MM.1S (cell line): ENCODE results near the gene TSC22D3.

Source experiments
- DNase-seq: peaks from one replicate; pipeline ENCODE4 v3.0.0-alpha.2; 2015
- H2AFZ ChIP-seq: fragments of 300-600 bp; sonication (generic); 2 replicates; pipeline ENCODE4 v1.6.0; 2016; ENCODE audit warnings: antibody characterized with exemption, low read length
- H3F3A ChIP-seq: fragments of 300-600 bp; sonication (generic); 2 replicates; pipeline ENCODE4 v1.6.1; 2016; ENCODE audit warnings: mild to moderate bottlenecking, antibody characterized with exemption, low read length, moderate library complexity, mixed read lengths; ENCODE audit not compliant: insufficient read depth
- H3K27ac ChIP-seq: fragments of 300-600 bp; sonication (generic); 2 replicates; pipeline ENCODE4 v1.5.1; 2016; ENCODE audit warnings: mild to moderate bottlenecking, low read length
- H3K27me3 ChIP-seq: fragments of 300-600 bp; sonication (generic); replicated peaks from 2 replicates; pipeline ENCODE4 v1.6.0; 2016; ENCODE audit warnings: low read length; ENCODE audit not compliant: insufficient read depth
- H3K36me3 ChIP-seq: fragments of 300-600 bp; sonication (generic); replicated peaks from 2 replicates; pipeline ENCODE4 v1.6.1; 2016; ENCODE audit warnings: mild to moderate bottlenecking, low read length, mixed read lengths; ENCODE audit not compliant: insufficient read depth
- H3K4me1 ChIP-seq: fragments of 300-600 bp; sonication (generic); 2 replicates; pipeline ENCODE4 v1.6.1; 2016; ENCODE audit warnings: low read length, mixed read lengths
- H3K4me2 ChIP-seq: fragments of 300-600 bp; sonication (generic); 2 replicates; pipeline ENCODE4 v1.6.0; 2016; ENCODE audit warnings: low read depth, low read length
- H3K4me3 ChIP-seq: fragments of 300-600 bp; sonication (generic); 2 replicates; pipeline ENCODE4 v1.5.1; 2016; ENCODE audit warnings: low read length, mixed read lengths
- H3K79me2 ChIP-seq: fragments of 300-600 bp; sonication (generic); 2 replicates; pipeline ENCODE4 v1.6.1; 2016; ENCODE audit warnings: mixed run types, low read length, mixed read lengths
- H3K9ac ChIP-seq: fragments of 300-600 bp; sonication (generic); 2 replicates; pipeline ENCODE4 v1.6.1; 2016; ENCODE audit warnings: low read length, mixed read lengths
- H3K9me2 ChIP-seq: fragments of 300-600 bp; sonication (generic); replicated peaks from 2 replicates; pipeline ENCODE4 v1.6.1; 2016; ENCODE audit warnings: mild to moderate bottlenecking, low read length, mixed read lengths; ENCODE audit not compliant: insufficient read depth
- H3K9me3 ChIP-seq: fragments of 300-600 bp; sonication (generic); replicated peaks from 2 replicates; pipeline ENCODE4 v1.6.1; 2016; ENCODE audit warnings: mild to moderate bottlenecking, low read length, mixed read lengths; ENCODE audit not compliant: insufficient read depth
- H4K20me1 ChIP-seq: fragments of 300-600 bp; sonication (generic); 2 replicates; pipeline ENCODE4 v1.6.1; 2016; ENCODE audit warnings: mild to moderate bottlenecking, low read length, moderate library complexity, mixed read lengths; ENCODE audit not compliant: insufficient read depth
- CTCF ChIP-seq: fragments of 300-600 bp; sonication (generic); IDR thresholded peaks from 2 replicates; pipeline ENCODE4 v1.5.1; 2016; ENCODE audit warnings: antibody characterized with exemption, low read length, mixed read lengths
- EZH2 ChIP-seq: fragments of 300-600 bp; sonication (generic); optimal IDR thresholded peaks from 2 replicates; pipeline ENCODE3; 2017; ENCODE audit warnings: low read depth, mild to moderate bottlenecking, antibody characterized with exemption, low read length, mixed read lengths
- EZH2phosphoT487 ChIP-seq: fragments of 300-600 bp; sonication (generic); IDR thresholded peaks from 2 replicates; pipeline ENCODE4 v1.6.1; 2018; ENCODE audit warnings: antibody characterized with exemption, low read length

Gene TSC22D3

GRCh38 chrX:107775734-107776511 lies at the start of gene TSC22D3:
TSS of gene TSC22D3 (minus strand) at chrX:107775787. CDS start at chrX:107775419, 368 bp downstream.
- H3K27ac ChIP-seq, result no peak within 1 kb of the TSS
- peak within 1 kb of the TSS; percentile 60 for H3K4me3 ChIP-seq
- H3K9ac ChIP-seq, result peak within 1 kb of the TSS; percentile 40; the same call in 1 of the 2 replicates
- H3F3A ChIP-seq, result no peaks in the 10 kb centered on the region; the same call in 1 of the 2 replicates
- no peak for TF ChIP-seq EZH2
- TF ChIP-seq CTCF, result no peak
- TF ChIP-seq EZH2phosphoT487, result no peak
- no peaks in the 10 kb centered on the region for H3K36me3 ChIP-seq
- no peaks in the 10 kb centered on the region for H4K20me1 ChIP-seq
- H3K27me3 ChIP-seq, result no peaks in the 10 kb centered on the region
- no peaks in the 10 kb centered on the region for H3K9me3 ChIP-seq
- no peaks in the 10 kb centered on the region for H3K79me2 ChIP-seq
- H3K4me2 ChIP-seq, result peak within 1 kb of the TSS; percentile 80
- H2AFZ ChIP-seq, result peak within 1 kb of the TSS; percentile 55
- 0 out of 2 replicates have a peak, but pooled peaks cover 3% of the 10 kb centered on the region for H3K4me1 ChIP-seq
- peak; percentile 57 for DNase-seq
- H3K9me2 ChIP-seq, result no peaks in the 10 kb centered on the region

- H4K20me1 ChIP-seq, result no peaks in the 10 kb centered on the region
- no peaks in the 10 kb centered on the region for H3K27me3 ChIP-seq
- no peaks in the 10 kb centered on the region for H3K79me2 ChIP-seq
- H3K4me3 ChIP-seq, result no peak overlapping the region
- no peaks in the 10 kb centered on the region for H3K9me3 ChIP-seq
- H3K4me2 ChIP-seq, result no peak overlapping the region
- DNase-seq, result no peak
- H3F3A ChIP-seq, result no peaks in the 10 kb centered on the region
- H3K36me3 ChIP-seq, result no peaks in the 10 kb centered on the region
- no peaks in the 10 kb centered on the region for H3K9me2 ChIP-seq
- no peak overlapping the region for H3K9ac ChIP-seq
- no peak overlapping the region for H2AFZ ChIP-seq
- H3K4me1 ChIP-seq, result 0 out of 2 replicates have a peak, but pooled peaks cover 5% of the 10 kb centered on the region
- TF ChIP-seq EZH2, result no peak
- TF ChIP-seq EZH2phosphoT487, result no peak
- TF ChIP-seq CTCF, result no peak
- H3K27ac ChIP-seq, result no peak overlapping the region
Observed at GRCh38 chrX:107823456-107823855, 47.9 kb upstream of the TSC22D3 start.

GRCh38 chrX:107823042-107823441 lies 47.5 kb upstream of the TSC22D3 start:
- H3K79me2 ChIP-seq, result no peaks in the 10 kb centered on the region
- no peak for TF ChIP-seq CTCF
- no peak for TF ChIP-seq EZH2phosphoT487
- TF ChIP-seq EZH2, result no peak
- no peaks in the 10 kb centered on the region for H3F3A ChIP-seq
- no peaks in the 10 kb centered on the region for H3K36me3 ChIP-seq
- H3K4me1 ChIP-seq, result 0 out of 2 replicates have a peak, but pooled peaks cover 5% of the 10 kb centered on the region
- H3K27me3 ChIP-seq, result no peaks in the 10 kb centered on the region
- H3K9me3 ChIP-seq, result no peaks in the 10 kb centered on the region
- no peak overlapping the region for H3K9ac ChIP-seq
- no peak overlapping the region for H3K4me3 ChIP-seq
- H3K9me2 ChIP-seq, result no peaks in the 10 kb centered on the region
- H3K27ac ChIP-seq, result no peak overlapping the region
- DNase-seq, result no peak
- H2AFZ ChIP-seq, result no peak overlapping the region
- no peak overlapping the region for H3K4me2 ChIP-seq
- no peaks in the 10 kb centered on the region for H4K20me1 ChIP-seq
